ENCODE data around the gene NFIA. TPM values are rescaled to one million over a fixed set of nuclear protein-coding genes. Genes with fewer than 3 reads are reported as not detected.
A peak's percentile ranks its signal among the peaks of the same experiment; 100 is the strongest.

NFIA gene
- total and polyA plus RNA-seq, 2 of the 13 experiments (the other 11 are each of a cell fraction or from before 2014, with no cell fraction given) = 14.7 to 28.5 TPM

DNA sequence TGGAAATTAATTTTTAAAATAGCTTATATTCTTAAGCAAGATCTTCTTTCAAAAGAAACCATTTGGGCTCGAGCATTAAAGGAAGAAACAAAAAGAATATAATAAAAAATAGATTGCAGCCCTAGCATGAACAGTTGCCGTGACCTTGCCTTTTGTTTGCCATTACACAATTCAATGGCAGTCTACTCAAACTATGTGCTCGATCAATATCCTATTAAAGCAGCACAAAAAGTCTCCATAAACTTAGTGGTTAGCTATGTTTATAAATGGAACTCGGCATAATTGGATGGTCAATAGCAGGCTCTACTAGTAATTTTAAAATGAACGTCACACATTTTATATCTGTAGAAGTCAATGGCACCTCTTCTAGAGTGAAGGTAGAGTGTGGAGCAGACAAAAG, 256.5 kb downstream of the NFIA start (continued):
- no peak for TF ChIP-seq ZMAT5 (CRISPR knock-in tag; IDR thresholded peaks at IDR 0.05; ENCODE audit: borderline replicate concordance, low read depth)
- TF ChIP-seq ZNF558 (CRISPR knock-in tag; IDR thresholded peaks at IDR 0.05; ENCODE audit: borderline replicate concordance) = no peak
- TF ChIP-seq FOXO1 (CRISPR knock-in tag; IDR thresholded peaks at IDR 0.05) = peak; percentile 60; the same call in 1 of the 2 replicates
- TF ChIP-seq ZNF775 (CRISPR knock-in tag; IDR thresholded peaks at IDR 0.05; ENCODE audit: borderline replicate concordance) = no peak
- TF ChIP-seq MEIS1 (CRISPR knock-in tag; IDR thresholded peaks at IDR 0.05; ENCODE audit: borderline replicate concordance) = no peak
- TF ChIP-seq TERF1 (CRISPR knock-in tag; IDR thresholded peaks at IDR 0.05) = no peak
- TF ChIP-seq HOXA3 (CRISPR knock-in tag; IDR thresholded peaks at IDR 0.05) = peak; percentile 57; the same call in 1 of the 2 replicates
- TF ChIP-seq, protein P1, sequence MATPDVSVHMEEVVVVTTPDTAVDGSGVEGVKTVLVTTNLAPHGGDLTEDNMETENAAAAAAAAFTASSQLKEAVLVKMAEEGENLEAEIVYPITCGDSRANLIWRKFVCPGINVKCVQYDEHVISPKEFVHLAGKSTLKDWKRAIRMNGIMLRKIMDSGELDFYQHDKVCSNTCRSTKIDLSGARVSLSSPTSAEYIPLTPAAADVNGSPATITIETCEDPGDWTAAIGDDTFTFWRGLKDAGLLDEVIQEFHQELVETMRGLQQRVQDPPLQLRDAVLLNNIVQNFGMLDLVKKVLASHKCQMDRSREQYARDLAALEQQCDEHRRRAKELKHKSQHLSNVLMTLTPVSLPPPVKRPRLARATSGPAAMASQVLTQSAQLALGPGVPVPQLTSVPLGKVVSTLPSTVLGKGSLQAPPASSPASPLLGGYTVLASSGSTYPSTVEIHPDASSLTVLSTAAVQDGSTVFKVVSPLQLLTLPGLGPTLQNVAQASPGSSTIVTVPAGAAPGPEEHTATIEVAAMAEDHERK (CRISPR knock-in tag; IDR thresholded peaks at IDR 0.05; ENCODE audit: low read depth) = no peak
- no peak for TF ChIP-seq ZSCAN9 (CRISPR knock-in tag; IDR thresholded peaks at IDR 0.05; ENCODE audit: borderline replicate concordance)
- TF ChIP-seq ZNF34 (CRISPR knock-in tag; IDR thresholded peaks at IDR 0.05; ENCODE audit: borderline replicate concordance) = no peak
- TF ChIP-seq SMARCC2 (IDR thresholded peaks at IDR 0.05) = 0 out of 2 replicates have a peak, but pooled peaks have one; percentile 42
- TF ChIP-seq EEA1 (CRISPR knock-in tag; IDR thresholded peaks at IDR 0.05; ENCODE audit: borderline replicate concordance) = no peak
- TF ChIP-seq ZNF878 (CRISPR knock-in tag; IDR thresholded peaks at IDR 0.05) = no peak
- TF ChIP-seq, protein P2, sequence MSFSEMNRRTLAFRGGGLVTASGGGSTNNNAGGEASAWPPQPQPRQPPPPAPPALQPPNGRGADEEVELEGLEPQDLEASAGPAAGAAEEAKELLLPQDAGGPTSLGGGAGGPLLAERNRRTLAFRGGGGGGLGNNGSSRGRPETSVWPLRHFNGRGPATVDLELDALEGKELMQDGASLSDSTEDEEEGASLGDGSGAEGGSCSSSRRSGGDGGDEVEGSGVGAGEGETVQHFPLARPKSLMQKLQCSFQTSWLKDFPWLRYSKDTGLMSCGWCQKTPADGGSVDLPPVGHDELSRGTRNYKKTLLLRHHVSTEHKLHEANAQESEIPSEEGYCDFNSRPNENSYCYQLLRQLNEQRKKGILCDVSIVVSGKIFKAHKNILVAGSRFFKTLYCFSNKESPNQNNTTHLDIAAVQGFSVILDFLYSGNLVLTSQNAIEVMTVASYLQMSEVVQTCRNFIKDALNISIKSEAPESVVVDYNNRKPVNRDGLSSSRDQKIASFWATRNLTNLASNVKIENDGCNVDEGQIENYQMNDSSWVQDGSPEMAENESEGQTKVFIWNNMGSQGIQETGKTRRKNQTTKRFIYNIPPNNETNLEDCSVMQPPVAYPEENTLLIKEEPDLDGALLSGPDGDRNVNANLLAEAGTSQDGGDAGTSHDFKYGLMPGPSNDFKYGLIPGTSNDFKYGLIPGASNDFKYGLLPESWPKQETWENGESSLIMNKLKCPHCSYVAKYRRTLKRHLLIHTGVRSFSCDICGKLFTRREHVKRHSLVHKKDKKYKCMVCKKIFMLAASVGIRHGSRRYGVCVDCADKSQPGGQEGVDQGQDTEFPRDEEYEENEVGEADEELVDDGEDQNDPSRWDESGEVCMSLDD (CRISPR knock-in tag; IDR thresholded peaks at IDR 0.05; ENCODE audit: borderline replicate concordance) = no peak
- TF ChIP-seq HHEX (CRISPR knock-in tag; IDR thresholded peaks at IDR 0.05) = peak; percentile 58
- no peak for TF ChIP-seq ZNF574 (CRISPR knock-in tag; IDR thresholded peaks at IDR 0.05)
- no peak for TF ChIP-seq RORA (CRISPR knock-in tag; IDR thresholded peaks at IDR 0.05)
- no peak for TF ChIP-seq RCOR2 (CRISPR knock-in tag; IDR thresholded peaks at IDR 0.05)
- TF ChIP-seq GPN1 (CRISPR knock-in tag; IDR thresholded peaks at IDR 0.05; ENCODE audit: borderline replicate concordance) = no peak
- no peak for TF ChIP-seq DDIT3 (CRISPR knock-in tag; IDR thresholded peaks at IDR 0.05)
- TF ChIP-seq ZBTB42 (CRISPR knock-in tag; IDR thresholded peaks at IDR 0.05) = no peak
- no peak for TF ChIP-seq ZNF7 (CRISPR knock-in tag; IDR thresholded peaks at IDR 0.05)
- TF ChIP-seq NFYB (CRISPR knock-in tag; IDR thresholded peaks at IDR 0.05) = no peak
